Measurements from ENCODE around the gene RUNX1.

RUNX1 gene
- 80.5 to 103 (median 85.4) reads per million in 3 experiments for total RNA-seq

DNA sequence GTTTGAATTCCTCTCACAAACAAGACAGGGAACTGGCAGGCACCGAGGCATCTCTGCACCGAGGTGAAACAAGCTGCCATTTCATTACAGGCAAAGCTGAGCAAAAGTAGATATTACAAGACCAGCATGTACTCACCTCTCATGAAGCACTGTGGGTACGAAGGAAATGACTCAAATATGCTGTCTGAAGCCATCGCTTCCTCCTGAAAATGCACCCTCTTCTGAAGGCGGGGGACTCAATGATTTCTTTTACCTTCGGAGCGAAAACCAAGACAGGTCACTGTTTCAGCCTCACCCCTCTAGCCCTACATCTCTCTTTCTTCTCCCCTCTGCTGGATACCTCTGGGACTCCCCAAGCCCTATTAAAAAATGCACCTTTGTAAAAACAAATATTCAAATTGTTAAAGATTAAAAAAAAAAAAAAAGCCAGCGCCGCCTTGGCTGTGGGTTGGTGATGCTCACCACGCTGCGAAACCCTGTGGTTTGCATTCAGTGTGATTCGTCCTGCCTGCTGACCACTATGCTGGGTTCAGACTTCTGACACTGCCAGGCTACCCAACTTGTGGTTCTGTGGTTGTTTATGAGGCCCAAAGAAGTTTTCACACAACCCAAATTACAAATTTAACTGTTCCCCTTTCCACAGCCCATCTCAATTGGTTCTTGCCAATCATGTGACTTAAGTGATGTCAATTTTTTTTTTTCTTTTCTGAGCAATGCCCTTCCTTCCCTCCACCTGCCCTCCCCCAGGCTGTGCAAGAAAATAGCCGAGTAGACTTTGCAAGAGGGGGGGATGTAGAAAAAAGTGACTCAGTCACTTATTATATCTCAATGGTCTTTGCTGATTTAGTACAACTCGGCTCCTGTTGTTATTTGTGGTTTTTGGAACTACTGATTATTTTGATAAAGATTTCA is at the start of gene RUNX1:
RUNX1 (minus strand) TSS at position 597 of the 912 bp plus-strand sequence.
- peak; percentile 89 for DNase-seq

- DNase-seq, result no peak
Measured at GRCh38 chr21:35097525-35097924, 48.4 kb upstream of the RUNX1 start.

- no peak for DNase-seq
Measured at GRCh38 chr21:35096959-35097358, 47.9 kb upstream of the RUNX1 start.

GRCh38 chr21:35095859-35096291 is 46.8 kb upstream of the RUNX1 start:
- no peak for DNase-seq

GRCh38 chr21:35093514-35093913 is 44.4 kb upstream of the RUNX1 start:
- DNase-seq, result no peak

DNA sequence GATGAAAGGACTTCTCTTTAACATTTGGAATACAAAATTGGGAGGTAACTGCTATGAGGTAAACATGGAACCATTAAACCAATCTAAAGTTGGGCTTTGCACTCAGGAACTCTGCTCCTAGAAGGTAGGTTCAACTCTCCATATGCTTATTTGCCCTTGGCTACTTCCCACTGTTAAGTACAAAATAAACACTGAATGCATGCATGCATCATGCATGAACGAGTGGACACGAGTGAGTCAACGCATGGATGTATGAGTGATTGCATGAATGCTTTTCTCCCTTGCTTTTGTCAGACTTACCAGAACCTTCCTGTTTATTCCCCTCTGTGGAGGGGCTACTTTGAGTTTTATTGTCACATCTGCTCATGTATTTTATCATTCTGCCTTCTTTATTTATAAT is 42.4 kb upstream of the RUNX1 start:
- no peak for DNase-seq

DNA sequence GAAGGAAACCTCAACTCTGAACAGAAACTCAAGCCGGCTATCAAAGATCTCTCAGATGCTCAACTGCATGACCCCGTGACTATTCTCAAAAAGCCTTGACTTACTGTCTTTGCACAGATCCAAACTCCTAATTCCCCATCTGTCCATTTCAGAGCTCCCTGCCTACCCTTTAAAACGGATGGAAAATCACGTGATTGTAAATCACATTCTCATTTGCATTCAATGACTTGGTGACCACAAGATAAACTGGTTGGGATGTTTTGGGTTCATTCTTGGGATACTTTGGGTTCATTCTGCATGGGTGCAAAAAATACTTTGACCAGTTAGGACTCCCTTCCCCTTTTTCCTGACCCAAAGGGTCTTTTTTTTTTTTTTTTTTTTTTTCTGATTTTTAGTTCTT is 41.3 kb upstream of the RUNX1 start:
- no peak for DNase-seq

- DNase-seq, result no peak
Measured at GRCh38 chr21:35088319-35088771, 39.2 kb upstream of the RUNX1 start.

- DNase-seq, result no peak
Measured at GRCh38 chr21:35086357-35086756, 37.3 kb upstream of the RUNX1 start.

- DNase-seq, result no peak
Measured at GRCh38 chr21:35084869-35085268, 35.8 kb upstream of the RUNX1 start.

- DNase-seq, result no peak
Measured at GRCh38 chr21:35083246-35083645, 34.1 kb upstream of the RUNX1 start.

GRCh38 chr21:35081861-35082260 is 32.8 kb upstream of the RUNX1 start:
- no peak for DNase-seq

DNA sequence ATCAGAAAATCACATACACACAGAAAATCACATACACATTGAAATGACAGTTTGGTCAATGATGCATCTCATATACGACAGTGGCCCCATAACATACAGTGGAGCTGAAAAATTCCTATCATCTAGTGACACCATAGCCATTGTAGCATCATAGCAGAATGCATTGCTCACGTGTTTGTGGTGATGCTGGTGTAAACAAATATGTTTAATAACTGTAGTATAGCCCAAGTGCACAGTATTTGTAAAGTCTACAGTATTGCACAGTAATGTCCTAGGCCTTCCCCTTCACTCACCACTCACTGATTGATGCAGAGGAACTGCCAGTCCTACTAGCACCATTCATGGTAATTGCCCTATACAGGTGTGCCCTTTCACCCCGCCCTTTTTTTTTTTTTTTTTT is 30.1 kb upstream of the RUNX1 start:
- DNase-seq, result no peak

DNA sequence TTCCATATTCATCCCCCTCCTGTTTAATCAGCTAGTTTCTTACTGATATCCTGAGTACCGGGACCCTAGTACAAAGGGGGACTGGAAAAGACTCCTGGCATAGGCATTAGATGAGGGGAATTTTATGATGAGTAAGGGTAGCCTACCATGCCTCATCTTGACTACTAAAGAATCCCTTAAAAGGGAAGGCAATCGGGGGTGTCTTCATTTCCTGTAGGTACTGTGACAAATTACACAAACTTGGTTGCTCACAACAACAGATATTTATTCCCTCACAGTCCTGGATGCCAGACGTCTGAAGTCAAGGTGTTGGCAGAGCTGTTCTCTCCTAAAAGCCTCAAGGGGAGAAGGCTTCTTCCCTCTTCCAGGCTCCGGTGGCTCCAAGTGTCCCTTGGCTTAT is 28.9 kb upstream of the RUNX1 start:
- DNase-seq, result no peak

- no peak for DNase-seq
Measured at GRCh38 chr21:35077466-35077865, 28.4 kb upstream of the RUNX1 start.

DNA sequence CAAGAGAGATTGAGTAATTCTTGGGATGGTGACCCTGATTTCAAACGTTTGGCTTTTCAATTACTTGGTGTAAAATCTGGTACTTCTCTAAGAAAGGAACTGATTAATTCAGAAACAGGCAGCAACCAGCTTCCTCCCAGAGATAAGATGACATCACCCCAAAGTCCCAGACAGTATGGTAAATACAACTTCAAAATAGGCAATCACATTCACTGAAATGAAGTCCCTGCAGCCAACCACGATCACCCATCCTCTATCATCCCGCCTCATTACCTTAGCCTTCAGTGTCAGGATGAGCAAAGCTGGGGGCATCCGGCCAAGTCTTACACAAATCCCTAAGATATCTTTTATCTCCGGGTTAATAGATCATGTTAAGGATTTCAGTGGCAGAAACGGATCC is 26.4 kb upstream of the RUNX1 start:
- no peak for DNase-seq

GRCh38 chr21:35072960-35073359 is 23.9 kb upstream of the RUNX1 start:
- no peak for DNase-seq

DNA sequence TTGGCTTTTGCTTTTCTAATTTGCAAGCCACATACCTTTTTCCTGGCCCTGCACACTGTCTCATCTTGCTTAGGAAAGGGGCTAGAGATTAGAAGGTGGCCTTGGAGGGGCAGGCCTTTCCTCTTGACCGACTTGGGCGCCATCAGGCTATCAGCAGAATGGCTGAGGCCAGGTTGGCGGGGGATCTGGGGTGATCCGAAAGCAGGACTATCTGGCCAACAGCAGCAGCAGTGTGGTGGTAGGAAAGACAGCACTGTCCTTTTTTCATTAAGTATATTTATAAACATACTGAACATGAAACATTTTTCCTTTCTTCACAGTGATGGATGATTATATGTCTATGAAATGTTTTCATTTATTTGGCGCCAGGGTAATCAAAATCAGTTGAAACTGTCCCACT is 23.5 kb upstream of the RUNX1 start:
- no peak for DNase-seq

DNA sequence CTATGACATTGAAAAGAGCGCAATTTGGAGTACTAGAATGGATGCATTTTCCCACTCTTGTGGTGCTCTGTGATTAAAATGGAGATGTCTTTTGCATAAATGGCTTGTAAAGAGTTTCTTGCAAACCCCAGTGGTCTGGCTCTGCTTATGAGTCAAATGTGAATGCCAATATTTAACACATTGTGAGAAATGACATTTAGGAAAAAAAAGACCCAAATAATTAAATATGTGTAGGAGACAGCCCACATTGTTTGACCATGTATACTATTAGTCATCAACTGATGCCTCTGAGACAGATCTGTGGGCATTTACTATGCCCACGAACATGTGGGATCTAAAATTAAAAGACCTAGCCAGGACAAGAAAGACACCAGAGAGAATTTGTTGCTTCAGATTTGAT is 22.2 kb upstream of the RUNX1 start:
- no peak for DNase-seq

DNA sequence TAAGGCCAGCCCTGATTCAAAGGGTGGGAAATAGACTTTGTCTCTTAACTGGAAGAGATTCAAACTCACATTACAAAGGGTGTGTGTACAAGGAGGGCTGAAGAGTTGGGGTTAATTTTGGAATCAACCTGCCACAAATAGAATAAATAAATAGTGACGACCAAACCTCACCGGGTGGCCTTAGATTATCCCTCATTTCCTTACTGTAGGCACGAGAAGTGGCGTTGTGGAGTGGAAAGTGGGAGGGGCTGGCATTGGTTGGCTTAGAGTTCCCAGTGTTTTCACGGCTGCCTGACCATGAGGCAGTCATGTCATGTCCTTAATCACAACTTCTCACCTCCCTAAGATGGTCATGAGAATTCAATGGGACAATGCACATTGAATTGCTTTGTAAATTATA is 21.3 kb upstream of the RUNX1 start:
- no peak for DNase-seq

- DNase-seq, result no peak
Measured at GRCh38 chr21:35066824-35067223, 17.7 kb upstream of the RUNX1 start.

DNA sequence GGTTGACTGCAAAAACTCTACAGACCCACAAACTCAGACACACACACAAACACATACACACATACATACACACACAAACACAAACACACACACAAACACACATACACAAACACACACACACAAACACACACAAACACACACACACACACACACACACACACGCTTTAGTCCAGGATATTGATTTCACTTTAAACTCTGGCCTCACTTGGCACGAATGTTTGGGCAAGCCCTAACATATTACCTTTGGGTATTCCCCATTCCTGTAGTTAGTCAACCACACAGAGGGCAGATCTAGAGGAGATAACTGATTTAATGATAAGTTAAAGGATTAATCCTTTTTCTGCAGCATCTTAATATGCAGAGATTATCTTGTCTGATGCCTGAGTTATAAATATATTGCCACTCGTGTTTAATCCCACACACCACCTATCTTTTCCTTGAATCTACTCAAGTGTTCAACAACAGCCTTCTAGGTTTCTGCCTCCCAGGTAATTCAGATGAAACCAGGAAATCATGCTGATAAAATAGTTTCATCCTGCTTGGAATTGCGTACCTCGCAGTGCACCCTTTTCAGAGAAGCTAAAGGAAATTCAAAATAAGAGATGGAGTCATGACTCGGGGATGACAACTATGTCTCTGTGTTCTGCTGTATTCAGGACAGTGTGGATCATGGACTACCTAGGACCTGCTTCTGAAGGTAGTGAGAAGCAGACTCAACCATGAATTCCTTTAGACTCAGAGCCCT is 14.5 kb upstream of the RUNX1 start:
- DNase-seq, result no peak

- DNase-seq, result no peak
Measured at GRCh38 chr21:35062016-35062415, 12.9 kb upstream of the RUNX1 start.

GRCh38 chr21:35059742-35060141 is 10.6 kb upstream of the RUNX1 start:
- DNase-seq, result no peak

Measured in central memory CD4-positive, alpha-beta T cell (primary cell).